K562 (cell line): ENCODE measurements around the gene MLX. TPM values are rescaled to one million over a fixed set of nuclear protein-coding genes. Genes with fewer than 3 reads are reported as not detected.

Source experiments
- ATF3 ChIP-seq, 2 experiments: fragments of 450-650 bp in 1 of 2; sonication (generic) in 1 of 2; formaldehyde crosslinking in 1 of 2; IDR thresholded peaks in 1 of 2; conservative IDR thresholded peaks in 1 of 2; 2 replicates each; pipeline versions ENCODE4 v1.6.1 to v1.8.1; 2016 to 2023; ENCODE audit warnings: mild to moderate bottlenecking in 2 of 2, moderate library complexity in 2 of 2, inconsistent platforms in 1 of 2, missing genetic modification reagents in 1 of 2
- CTCF ChIP-seq, 3 experiments: IDR thresholded peaks in 2 of 3; conservative IDR thresholded peaks in 1 of 3; 2 replicates each; pipeline ENCODE4 v1.5.1; 2011 to 2012; ENCODE audit warnings: low read length in 3 of 3, mild to moderate bottlenecking in 3 of 3, control low read depth in 2 of 3, improper control_type of control experiment in 1 of 3, inconsistent platforms in 1 of 3, low read depth in 1 of 3, mixed read lengths in 1 of 3, moderate library complexity in 1 of 3; ENCODE audit not compliant: insufficient read depth in 2 of 3
- FOXK1 ChIP-seq: sonication (generic); formaldehyde crosslinking; IDR thresholded peaks from 2 replicates; pipeline ENCODE4 v1.8.0; 2022; ENCODE audit warnings: missing genetic modification reagents, mild to moderate bottlenecking, borderline replicate concordance
- GATAD2B ChIP-seq: fragments of 450-650 bp; IDR thresholded peaks from 2 replicates; pipeline ENCODE4 v1.6.1; 2017; ENCODE audit warnings: mild to moderate bottlenecking, borderline replicate concordance
- HOMEZ ChIP-seq: fragments of 250-450 bp; sonication (Bioruptor Pico); IDR thresholded peaks from 2 replicates; pipeline ENCODE4 v1.4.0; 2020; ENCODE audit warnings: mild to moderate bottlenecking, moderate library complexity
- IRF1 ChIP-seq: sonication (generic); formaldehyde crosslinking; IDR thresholded peaks from 2 replicates; pipeline ENCODE4 v1.8.0; 2022; ENCODE audit warnings: missing genetic modification reagents, mild to moderate bottlenecking, borderline replicate concordance
- KDM1A ChIP-seq, 2 experiments: fragments of 450-650 bp; IDR thresholded peaks; 2 replicates each; pipeline ENCODE4 v1.6.1; 2016; ENCODE audit warnings: mild to moderate bottlenecking in 2 of 2
- MNT ChIP-seq, 2 experiments: fragments of 450-650 bp; conservative IDR thresholded peaks; 2 replicates each; pipeline ENCODE4 v1.6.1; 2017; ENCODE audit warnings: mild to moderate bottlenecking in 2 of 2, moderate library complexity in 2 of 2
- PATZ1 ChIP-seq: fragments of 250-450 bp; sonication (Bioruptor Pico); IDR thresholded peaks from 2 replicates; pipeline ENCODE4 v1.5.0; 2020; ENCODE audit warnings: mild to moderate bottlenecking, borderline replicate concordance
- PHF8 ChIP-seq: fragments of 200-600 bp; sonication (generic); IDR thresholded peaks from 2 replicates; pipeline ENCODE4 v1.6.1; 2012; ENCODE audit warnings: mixed run types, mild to moderate bottlenecking, inconsistent platforms, low read length, moderate library complexity, borderline replicate concordance
- PRMT5 ChIP-seq: sonication (generic); formaldehyde crosslinking; IDR thresholded peaks from 2 replicates; pipeline ENCODE4 v1.5.0; 2020; ENCODE audit warnings: missing genetic modification reagents
- SMAD1 ChIP-seq: fragments of 150-350 bp; IDR thresholded peaks from 2 replicates; pipeline ENCODE4 v1.6.1; 2014; ENCODE audit warnings: low read length, low read depth; ENCODE audit not compliant: partially characterized antibody
- SNRNP70 ChIP-seq: fragments of 200-400 bp; formaldehyde crosslinking; optimal IDR thresholded peaks from 2 replicates; pipeline ENCODE3; 2017; ENCODE audit warnings: low read depth, low read length
- polyA plus RNA-seq, 8 experiments: library from polyadenylated mRNA; depleted of rRNA in 4 of 8; stranded (reverse) in 5 of 8; unstranded in 3 of 8; fragments of >200 nt; fragmentation: Nextera tagmentation in 2 of 8; fragmentation: Illumina TruSeq in 1 of 8; extraction: Ambion mirVana in 2 of 8; extraction: Trizol in 1 of 8; gene quantifications; 2 replicates each; pipeline versions ENCODE4 v1.2.1 to v1.2.3, GENCODE V29; 2011 to 2014; ENCODE audit warnings: inconsistent platforms in 1 of 8, missing spikeins in 1 of 8
- total RNA-seq, 7 experiments: library from RNA; depleted of rRNA in 6 of 7; stranded (reverse); fragments of >200 nt in 6 of 7; fragmentation: Illumina TruSeq in 2 of 7; extraction: Trizol in 2 of 7; gene quantifications; 2 replicates each; pipeline versions ENCODE4 v1.2.1 to v1.2.3, GENCODE V29; 2011 to 2021; ENCODE audit warnings: low replicate concordance in 1 of 7

The MLX gene
- total and polyA plus RNA-seq, 9 of the 15 experiments (the other 6 are each of a cell fraction or from before 2014, with no cell fraction given): 42.9 to 100 (median 58.9) TPM

- TF ChIP-seq IRF1 (CRISPR knock-in tag): no peak
- TF ChIP-seq HOMEZ (CRISPR knock-in tag): no peak
- 0 out of 2 replicates have a peak, but pooled peaks have one; percentile 31 for TF ChIP-seq PRMT5 (CRISPR knock-in tag)
- no peak for TF ChIP-seq PATZ1
- TF ChIP-seq KDM1A (IDR thresholded peaks at IDR 0.05): no peak
- TF ChIP-seq CTCF (IDR thresholded peaks at IDR 0.05 in 2 of 3, conservative IDR thresholded peaks at IDR 0.05 in 1 of 3; ENCODE audit: insufficient read depth in 2 of 3, low read depth in 1 of 3, low read length in 3 of 3): 0 out of 6 replicates have a peak, but pooled peaks of 1 of the 3 experiments have one; percentile 8
- peak; percentile 3; the same call in 1 of the 2 replicates for TF ChIP-seq PHF8
- TF ChIP-seq FOXK1 (CRISPR knock-in tag): peak; percentile 75; the same call in 1 of the 2 replicates
- TF ChIP-seq GATAD2B: no peak
- no peak; a peak in 1 of 4 replicates for TF ChIP-seq MNT (conservative IDR thresholded peaks at IDR 0.05)
- no peak for TF ChIP-seq SNRNP70
- TF ChIP-seq SMAD1: no peak
- TF ChIP-seq ATF3 (IDR thresholded peaks at IDR 0.05): peak; percentile 37; the same call in 1 of the 2 replicates
- TF ChIP-seq ATF3 (CRISPR knock-in tag; conservative IDR thresholded peaks at IDR 0.05): 0 out of 2 replicates have a peak, but pooled peaks have one; percentile 39
Measured at GRCh38 chr17:42562388-42563142, 4.3 kb upstream of the MLX start (continued).
